Esophagus squamous epithelium (tissue), 5 donors: Measurements from ENCODE around the gene SSRP1. TPM values are rescaled to one million over a fixed set of nuclear protein-coding genes. Genes with fewer than 3 reads are reported as not detected.
"Not testable (repeated sequence)": the region's sequence is repeated elsewhere in the genome, so short reads cannot be mapped to it uniquely, and the experiment has no call there.

Experiments
- DNase-seq: peaks from one replicate; lab custom pipeline; 2025; lab: John Stamatoyannopoulos, UW
- H3K27ac ChIP-seq, 4 donors: fragments of 200-600 bp; sonication (generic); one replicate each; pipeline ENCODE4 v1.5.1; 2016 to 2019; ENCODE audit warnings: mild to moderate bottlenecking in 1 of 4
- H3K27me3 ChIP-seq, 4 donors: fragments of 200-600 bp; sonication (generic); 1 replicate in 3 of 4; 2 replicates in 1 of 4; pipeline versions ENCODE4 v1.5.1 to v1.6.0; 2017 to 2021; ENCODE audit warnings: antibody characterized with exemption in 1 of 4
- H3K36me3 ChIP-seq, 3 donors: fragments of 200-600 bp; sonication (generic); one replicate each; pipeline ENCODE4 v1.5.1; 2016 to 2019
- H3K4me1 ChIP-seq, 3 donors: fragments of 200-600 bp; sonication (generic); one replicate each; pipeline ENCODE4 v1.5.1; 2017 to 2019
- H3K4me3 ChIP-seq, 4 donors: fragments of 200-600 bp; sonication (generic); 1 replicate in 3 of 4; 2 replicates in 1 of 4; pipeline ENCODE4 v1.5.1; 2016 to 2019; ENCODE audit warnings: mild to moderate bottlenecking in 2 of 4, moderate library complexity in 1 of 4
- H3K9me3 ChIP-seq, 3 donors: fragments of 200-600 bp; sonication (generic); one replicate each; pipeline ENCODE4 v1.5.1; 2016 to 2019
- CTCF ChIP-seq, 6 experiments: fragments of 450-650 bp in 4 of 6; fragments of 200-600 bp in 2 of 6; sonication (generic) in 2 of 6; IDR thresholded peaks; one replicate each; pipeline ENCODE4 v1.5.1; 2016 to 2019; ENCODE audit warnings: antibody characterized with exemption in 6 of 6, mild to moderate bottlenecking in 4 of 6, moderate library complexity in 4 of 6
- POLR2A ChIP-seq, 4 donors: fragments of 450-650 bp; IDR thresholded peaks; one replicate each; pipeline ENCODE4 v1.6.1; 2017; ENCODE audit warnings: antibody characterized with exemption in 4 of 4, mild to moderate bottlenecking in 4 of 4, moderate library complexity in 3 of 4
- WGBS, 2 donors: methylation state at CpG; one replicate each; pipeline ENCODE4 v1.1.5; 2018; 5-methylcytosine and 5-hydroxymethylcytosine counted together
- intact Hi-C: fragments of 100-400 bp; cut with DNase I; formaldehyde crosslinking; loops from one replicate; pipeline ENCODE4 v1.15.0; 2022
- total RNA-seq, 4 donors: library from RNA; depleted of rRNA; stranded (reverse); fragments of >200 nt; gene quantifications; one replicate each; pipeline ENCODE4 v1.1.0, GENCODE V29; 2016
- donor health status: DM: yes; HTN: yes; CAD: no.

SSRP1 gene
- total RNA-seq, 4 donors from 2014 or later: 49.0 to 98.8 (median 81.3) TPM

GRCh38 chr11:57363131-57364080 lies 27.7 kb upstream of the SSRP1 start:
- Histone ChIP-seq H3K36me3 (no peaks in the 10 kb centered on the region), H3K4me3 (no peak overlapping the region), H3K27ac (no peak overlapping the region), H3K27me3 (peaks cover 0 to 2% (median 0%) of the 10 kb centered on the region in 4 donors), H3K4me1 (peaks cover 0 to under 1% (median 0%) of the 10 kb centered on the region in 3 donors), H3K9me3 (no peaks in the 10 kb centered on the region)
- TF ChIP-seq CTCF (IDR thresholded peaks at IDR 0.05) (no peak), POLR2A (IDR thresholded peaks at IDR 0.05) (no peak)
- 56 to 78% methylated on average over 3 to 6 of the region's 7 CpGs for WGBS, 2 donors
- intact Hi-C loops: no loop called here
- no peak for DNase-seq

- Histone ChIP-seq H3K9me3 (no peaks in the 10 kb centered on the region), H3K4me1 (peaks cover 0 to 15% (median 10%) of the 10 kb centered on the region in 3 donors), H3K27ac (no peak overlapping the region), H3K4me3 (no peak overlapping the region), H3K27me3 (no peaks in the 10 kb centered on the region), H3K36me3 (no peaks in the 10 kb centered on the region)
- 80 to 84% methylated on average over 3 of the region's 3 CpGs for WGBS, 2 donors
- no peak for DNase-seq
- TF ChIP-seq CTCF (IDR thresholded peaks at IDR 0.05) (no peak), POLR2A (IDR thresholded peaks at IDR 0.05) (no peak)
- intact Hi-C loops: no loop called here
These were observed 26.2 kb upstream of the SSRP1 start for GRCh38 chr11:57361926-57362325.

- intact Hi-C loops, H3K27me3 ChIP-seq, H3K27ac ChIP-seq, H3K9me3 ChIP-seq, DNase-seq, H3K36me3 ChIP-seq, H3K4me3 ChIP-seq: not testable (repeated sequence)
- H3K4me1 ChIP-seq: peaks cover 0 to 15% (median 10%) of the 10 kb centered on the region in 3 donors
These were observed 25.7 kb upstream of the SSRP1 start for GRCh38 chr11:57361420-57361819.

- no peaks in the 10 kb centered on the region for H3K9me3 ChIP-seq
- intact Hi-C loops: no loop called here
- H3K4me3 ChIP-seq: no peak overlapping the region
- no peak overlapping the region for H3K27ac ChIP-seq
- H3K4me1 ChIP-seq: peaks cover 0 to 15% (median 10%) of the 10 kb centered on the region in 3 donors
- DNase-seq: no peak
- 85 to 88% methylated on average over 8 of the region's 8 CpGs for WGBS, 2 donors
- H3K27me3 ChIP-seq: no peaks in the 10 kb centered on the region
- no peaks in the 10 kb centered on the region for H3K36me3 ChIP-seq
- TF ChIP-seq CTCF (IDR thresholded peaks at IDR 0.05): no peak
- no peak for TF ChIP-seq POLR2A (IDR thresholded peaks at IDR 0.05)
These were observed 25.3 kb upstream of the SSRP1 start for GRCh38 chr11:57360991-57361390.

GRCh38 chr11:57359896-57360690 lies 24.4 kb upstream of the SSRP1 start:
- DNase-seq: no peak
- H3K27me3 ChIP-seq: no peaks in the 10 kb centered on the region
- H3K36me3 ChIP-seq: no peaks in the 10 kb centered on the region
- H3K4me1 ChIP-seq: peaks cover 0 to 15% (median 10%) of the 10 kb centered on the region in 3 donors
- intact Hi-C loops: no loop called here
- no peak overlapping the region for H3K4me3 ChIP-seq
- TF ChIP-seq POLR2A (IDR thresholded peaks at IDR 0.05): no peak
- TF ChIP-seq CTCF (IDR thresholded peaks at IDR 0.05): no peak
- no peaks in the 10 kb centered on the region for H3K9me3 ChIP-seq
- H3K27ac ChIP-seq: no peak overlapping the region
- 88 to 91% methylated on average over 7 to 9 of the region's 9 CpGs for WGBS, 2 donors
